Heart right ventricle (tissue), 16 donors: Measurements from ENCODE around the gene PLPPR1. TPM values are rescaled to one million over a fixed set of nuclear protein-coding genes. Genes with fewer than 3 reads are reported as not detected.

Source experiments
- ATAC-seq, 8 donors: fragments of 200-7000 bp; cut with Tn5 transposase; one replicate each; pipeline ENCODE4 v1.9.1; 2020; ENCODE audit warnings: mild to moderate bottlenecking in 8 of 8, moderate library complexity in 8 of 8, moderate number of reproducible peaks in 1 of 8
- DNase-seq, 2 donors: peaks; one replicate each; pipeline ENCODE4 v3.0.0-alpha.2; 2020
- H3K27ac ChIP-seq, 10 donors: fragments of 200-600 bp; sonication (generic) in 2 of 10; one replicate each; pipeline versions ENCODE4 v1.5.0 to v1.8.0; 2020 to 2022; ENCODE audit warnings: mild to moderate bottlenecking in 3 of 10
- H3K27me3 ChIP-seq, 7 donors: fragments of 200-600 bp; one replicate each; pipeline ENCODE4 v1.8.0; 2021 to 2022; ENCODE audit warnings: mild to moderate bottlenecking in 2 of 7
- H3K36me3 ChIP-seq, 9 donors: fragments of 200-600 bp; sonication (generic) in 1 of 9; one replicate each; pipeline versions ENCODE4 v1.5.0 to v1.8.0; 2020 to 2022; ENCODE audit warnings: mild to moderate bottlenecking in 2 of 9
- H3K4me1 ChIP-seq, 9 donors: fragments of 200-600 bp; sonication (generic) in 1 of 9; one replicate each; pipeline versions ENCODE4 v1.5.0 to v1.8.0; 2020 to 2022; ENCODE audit warnings: mild to moderate bottlenecking in 4 of 9
- H3K4me3 ChIP-seq, 10 donors: fragments of 200-600 bp; sonication (generic) in 2 of 10; one replicate each; pipeline versions ENCODE4 v1.5.0 to v1.8.0; 2020 to 2022; ENCODE audit warnings: mild to moderate bottlenecking in 7 of 10, moderate library complexity in 2 of 10
- H3K9me3 ChIP-seq, 11 donors: fragments of 200-600 bp in 10 of 11; sonication (generic) in 2 of 11; one replicate each; pipeline versions ENCODE4 v1.5.0 to v1.8.0; 2013 to 2022; ENCODE audit warnings: mild to moderate bottlenecking in 2 of 11, control low read depth in 1 of 11, moderate library complexity in 1 of 11
- CTCF ChIP-seq, 9 donors: fragments of 200-600 bp; sonication (generic) in 2 of 9; IDR thresholded peaks; one replicate each; pipeline versions ENCODE4 v1.5.0 to v1.8.0; 2021 to 2022; ENCODE audit warnings: antibody characterized with exemption in 9 of 9, mild to moderate bottlenecking in 5 of 9, moderate library complexity in 1 of 9
- WGBS, 2 donors: extraction: QIAGEN DNeasy Blood & Tissue Kit; methylation state at CpG; one replicate each; pipeline ENCODE4 v1.1.7; 2013; ENCODE audit warnings: inconsistent platforms in 1 of 2; 5-methylcytosine and 5-hydroxymethylcytosine counted together
- intact Hi-C, 10 donors: fragments of 100-400 bp; cut with DNase I; formaldehyde crosslinking; loops; one replicate each; pipeline versions ENCODE4 v1.11.1 to v1.14.2; 2022
- polyA plus RNA-seq, 2 donors: library from polyadenylated mRNA; stranded (reverse); fragments of 200-250 nt; gene quantifications; one replicate each; pipeline ENCODE4 v1.2.3, GENCODE V29; 2013
- total RNA-seq, 10 donors: library from RNA; stranded (reverse); fragmentation: NEBNext Ultra II Directional in 3 of 10; extraction: Animal tissue kit (Norgen Biotek cat#: 25700) in 3 of 10; gene quantifications; one replicate each; pipeline versions ENCODE4 v1.2.1 to v1.2.4, GENCODE V29; 2021 to 2023
- donor health status: Arrhythmogenic right ventricular cardiomyopathy.
- donor health status: ischemic (EF 13 %, LVEDD 7.1; RV severe dilation, severe dysfunction).
- donor health status: healthy with polysubstance abuse.
- donor health status: DM: no; HTN: yes; CAD: no.
- donor health status: DM: no; HTN: no; CAD: no.
- donor health status: ischemic (EF 25% LVEDD 6.9; RV normal size, moderate dysfunction).
- donor health status: ischemic (EF 25% LVEDD 5.7; RV mildly dilated, moderate dysfunction).
- donor health status: healthy.
- donor health status: DM: yes; HTN: yes; CAD: no.
- donor health status: Ischemic cardiomyopathy.
- donor health status: ischemic (EF 35%, LVEDD 5.7; RV mildly dilated, moderate dysfunction).
- donor health status: nonischemic (EF 11% LVEDD 7.7; RV severe dilation, severe dysfunction).
- donor health status: DM: yes; HTN: yes; CAD: no.
- donor health status: PGD.
- donor health status: ischemic (EF 29% LVEDD 5.4; RV normal size, mild dysfunction).
- donor health status: nonischemic (EF 23%, LVEDD 6.1; RV moderate dilation, normal function).

The PLPPR1 gene
- total and polyA plus RNA-seq, 12 donors, result not detected

- intact Hi-C loops, result no loop called here
- Histone ChIP-seq H3K27me3 (peaks cover 0 to 9% (median 3%) of the 10 kb centered on the region in 7 donors), H3K4me1 (no peaks in the 10 kb centered on the region), H3K4me3 (no peak overlapping the region), H3K36me3 (no peaks in the 10 kb centered on the region), H3K9me3 (no peaks in the 10 kb centered on the region), H3K27ac (no peak overlapping the region)
- ATAC-seq (no peak), DNase-seq (no peak)
- TF ChIP-seq CTCF (IDR thresholded peaks at IDR 0.05), result no peak
- 80 to 86% methylated on average over 6 of the region's 6 CpGs for WGBS, 2 donors
Measured at GRCh38 chr9:101352892-101353463, 324.5 kb downstream of the PLPPR1 start.

GRCh38 chr9:101353683-101354082, 325.2 kb downstream of the PLPPR1 start:
- DNase-seq (no peak), ATAC-seq (no peak)
- Histone ChIP-seq H3K4me1 (no peaks in the 10 kb centered on the region), H3K4me3 (no peak overlapping the region), H3K27ac (no peak overlapping the region), H3K36me3 (no peaks in the 10 kb centered on the region), H3K9me3 (no peaks in the 10 kb centered on the region), H3K27me3 (peaks cover 0 to 6% (median 0%) of the 10 kb centered on the region in 7 donors)
- no peak for TF ChIP-seq CTCF (IDR thresholded peaks at IDR 0.05)
- 72 to 81% methylated on average over 2 of the region's 2 CpGs for WGBS, 2 donors
- intact Hi-C loops, result no loop called here

GRCh38 chr9:101354143-101354764, 325.7 kb downstream of the PLPPR1 start:
- Histone ChIP-seq H3K36me3 (no peaks in the 10 kb centered on the region), H3K4me1 (no peaks in the 10 kb centered on the region), H3K27me3 (peaks cover 0 to 6% (median 0%) of the 10 kb centered on the region in 7 donors), H3K27ac (no peak overlapping the region), H3K4me3 (no peak overlapping the region), H3K9me3 (no peaks in the 10 kb centered on the region)
- intact Hi-C loops, result no loop called here
- no peak for TF ChIP-seq CTCF (IDR thresholded peaks at IDR 0.05)
- 89% methylated on average over 5 of the region's 5 CpGs for WGBS, 2 donors
- DNase-seq (no peak), ATAC-seq (no peak)

GRCh38 chr9:101354765-101355708, 326.5 kb downstream of the PLPPR1 start:
- H3K27me3 ChIP-seq, result peaks cover 0 to 6% (median 0%) of the 10 kb centered on the region in 7 donors
- no peak overlapping the region for H3K27ac ChIP-seq
- no peaks in the 10 kb centered on the region for H3K36me3 ChIP-seq
- H3K4me3 ChIP-seq, result no peak overlapping the region
- no peaks in the 10 kb centered on the region for H3K9me3 ChIP-seq
- no peak for TF ChIP-seq CTCF (IDR thresholded peaks at IDR 0.05)
- H3K4me1 ChIP-seq, result no peaks in the 10 kb centered on the region
- no peak for DNase-seq
- intact Hi-C loops, result no loop called here
- 73% methylated on average over 7 of the region's 7 CpGs for WGBS, 2 donors
- no peak for ATAC-seq
